A673 (cell line): ENCODE results near the gene KAT14.

Source experiments
- EZH2 ChIP-seq: fragments of 200-600 bp; sonication (generic); IDR thresholded peaks from 2 replicates; pipeline ENCODE4 v1.6.1; 2017; ENCODE audit warnings: borderline replicate concordance, low read depth, mild to moderate bottlenecking, mixed read lengths, antibody characterized with exemption, low read length; ENCODE audit not compliant: poor library complexity, severe bottlenecking
- TF ChIP-seq, protein P1 (sequence below): fragments of 300-800, 200-600 bp; sonication (generic); conservative IDR thresholded peaks from 2 replicates; pipeline ENCODE4 v1.5.1; 2017; ENCODE audit warnings: low read depth, mild to moderate bottlenecking, antibody characterized with exemption, low read length, moderate library complexity, mixed read lengths

GRCh38 chr20:18202966-18203365 is 65.3 kb downstream of the KAT14 start:
- TF ChIP-seq, protein P1, sequence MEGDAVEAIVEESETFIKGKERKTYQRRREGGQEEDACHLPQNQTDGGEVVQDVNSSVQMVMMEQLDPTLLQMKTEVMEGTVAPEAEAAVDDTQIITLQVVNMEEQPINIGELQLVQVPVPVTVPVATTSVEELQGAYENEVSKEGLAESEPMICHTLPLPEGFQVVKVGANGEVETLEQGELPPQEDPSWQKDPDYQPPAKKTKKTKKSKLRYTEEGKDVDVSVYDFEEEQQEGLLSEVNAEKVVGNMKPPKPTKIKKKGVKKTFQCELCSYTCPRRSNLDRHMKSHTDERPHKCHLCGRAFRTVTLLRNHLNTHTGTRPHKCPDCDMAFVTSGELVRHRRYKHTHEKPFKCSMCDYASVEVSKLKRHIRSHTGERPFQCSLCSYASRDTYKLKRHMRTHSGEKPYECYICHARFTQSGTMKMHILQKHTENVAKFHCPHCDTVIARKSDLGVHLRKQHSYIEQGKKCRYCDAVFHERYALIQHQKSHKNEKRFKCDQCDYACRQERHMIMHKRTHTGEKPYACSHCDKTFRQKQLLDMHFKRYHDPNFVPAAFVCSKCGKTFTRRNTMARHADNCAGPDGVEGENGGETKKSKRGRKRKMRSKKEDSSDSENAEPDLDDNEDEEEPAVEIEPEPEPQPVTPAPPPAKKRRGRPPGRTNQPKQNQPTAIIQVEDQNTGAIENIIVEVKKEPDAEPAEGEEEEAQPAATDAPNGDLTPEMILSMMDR = no peak
- no peak for TF ChIP-seq EZH2
